IPS-NIHi11 (cell line): ENCODE data around the gene CAPS.
A peak's percentile ranks its signal among the peaks of the same experiment; 100 is the strongest.

Experiments
- DNase-seq: peaks from one replicate; pipeline ENCODE4 v3.0.0; 2012; ENCODE audit warnings: mixed read lengths, low spot score

Gene CAPS

DNA sequence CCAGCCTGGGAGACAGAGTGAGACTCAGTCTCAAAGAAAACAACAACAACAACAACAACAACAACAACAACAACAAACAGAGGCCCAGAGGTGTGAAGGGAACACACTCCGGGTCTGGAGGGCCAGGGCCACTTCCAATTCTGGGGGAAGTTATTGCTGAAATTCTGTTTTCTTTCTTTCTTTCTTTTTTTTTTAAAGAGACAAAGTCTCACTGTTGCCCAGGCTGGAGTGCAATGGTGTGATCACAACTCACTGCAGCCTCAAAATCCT, 3.5 kb upstream of the CAPS start:
- DNase-seq: no peak

DNA sequence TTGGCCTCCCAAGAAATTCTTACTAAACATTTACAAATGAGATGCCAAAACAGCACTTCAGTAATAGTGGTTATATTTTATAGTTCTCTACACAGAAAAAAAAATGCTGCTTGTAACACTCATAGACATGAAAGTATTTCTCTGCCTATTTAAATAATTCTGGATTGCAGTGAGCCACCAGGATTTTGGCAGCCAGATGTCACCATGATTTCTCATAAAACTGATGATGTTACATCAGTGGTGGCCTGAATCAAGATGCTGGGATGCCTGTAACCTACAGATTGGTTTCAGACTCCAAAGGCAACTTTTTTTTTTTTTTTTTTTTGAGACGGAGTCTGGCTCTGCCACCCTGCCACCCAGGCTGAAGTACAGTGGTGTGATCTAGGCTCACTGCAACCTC, 2.7 kb upstream of the CAPS start:
- no peak for DNase-seq

- no peak for DNase-seq
Measured at GRCh38 chr19:5914358-5914774, 312 bp downstream of the CAPS start.

GRCh38 chr19:5914946-5915781, 1.1 kb downstream of the CAPS start:
- peak; percentile 54 for DNase-seq

DNA sequence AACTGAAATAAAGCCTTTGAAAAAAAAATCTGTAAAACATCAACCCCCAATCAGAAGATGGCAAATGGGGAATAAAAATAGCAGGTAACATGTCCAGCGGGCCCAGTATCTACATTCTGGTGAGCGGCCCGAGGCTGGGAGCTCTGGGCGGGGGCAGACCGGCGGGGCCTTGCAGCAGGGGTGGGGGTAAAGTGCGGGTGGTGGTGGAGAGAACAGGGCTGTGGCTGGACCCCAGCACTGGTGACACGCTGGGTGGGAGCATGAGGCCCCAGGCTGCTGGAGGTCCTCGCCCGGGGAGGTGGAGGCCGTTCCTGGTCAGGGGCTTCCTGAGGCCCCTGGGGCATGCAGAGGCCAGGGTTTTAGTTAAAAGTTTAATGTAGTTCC, 1.7 kb downstream of the CAPS start:
- no peak for DNase-seq

DNA sequence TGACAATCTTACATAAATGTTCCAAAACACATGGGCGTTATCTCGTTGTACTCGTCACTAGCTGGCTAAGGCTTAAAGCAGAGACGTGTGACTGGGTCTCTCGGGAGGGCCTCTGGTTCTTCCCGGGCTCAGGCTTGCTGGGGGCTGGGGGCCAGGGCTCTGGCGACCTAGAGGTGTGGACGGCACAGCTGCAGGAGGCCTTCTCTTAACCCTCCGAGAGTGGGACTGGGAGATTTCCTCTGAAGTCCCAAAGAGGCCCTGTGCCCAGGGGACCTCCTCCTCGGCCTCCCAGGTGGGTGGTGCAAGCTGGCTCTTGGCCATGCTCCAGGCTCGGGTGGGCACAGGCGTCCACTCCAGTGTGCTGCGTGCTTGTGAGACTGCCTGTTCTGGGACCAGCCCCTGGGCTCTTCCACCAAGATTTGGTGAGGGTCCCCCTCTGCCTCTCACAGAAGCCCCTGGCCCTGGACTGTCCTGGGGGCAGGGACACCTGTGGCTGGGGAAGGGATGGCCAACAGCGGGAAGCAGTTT, 2.2 kb downstream of the CAPS start:
- no peak for DNase-seq

DNA sequence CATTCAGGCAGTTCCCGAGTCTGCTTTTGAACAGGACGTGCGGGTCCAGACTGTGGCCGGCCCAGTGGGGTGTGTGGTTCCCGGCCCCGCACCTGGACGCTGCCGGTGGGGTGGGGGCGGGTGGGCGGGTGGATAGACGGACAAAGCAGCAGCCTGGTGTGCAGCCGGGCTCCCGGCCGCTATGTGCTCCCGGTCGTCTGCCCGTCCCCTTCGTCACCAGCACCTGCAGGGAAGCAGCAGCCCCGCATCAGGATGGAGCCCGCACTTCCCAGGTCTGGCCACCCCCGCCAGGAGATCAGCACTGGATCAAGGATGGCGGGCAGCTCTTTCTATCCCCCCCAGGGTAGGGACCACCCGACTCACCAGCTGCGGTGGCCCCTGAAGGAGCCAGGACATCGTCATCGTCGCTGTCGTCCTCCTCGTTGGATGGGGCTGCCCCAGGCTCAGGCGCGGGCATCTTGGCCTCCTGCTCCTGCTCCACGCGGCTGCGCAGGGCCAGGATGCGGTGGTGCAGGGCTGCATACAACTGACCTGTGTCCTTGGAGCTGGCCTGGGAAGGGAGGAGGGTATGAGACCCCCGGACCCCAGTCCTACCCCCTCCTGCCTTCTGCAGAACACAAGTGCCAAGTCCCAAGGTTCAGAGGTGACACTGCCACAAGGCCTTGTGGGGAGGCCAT, 3.5 kb downstream of the CAPS start:
- no peak for DNase-seq

DNA sequence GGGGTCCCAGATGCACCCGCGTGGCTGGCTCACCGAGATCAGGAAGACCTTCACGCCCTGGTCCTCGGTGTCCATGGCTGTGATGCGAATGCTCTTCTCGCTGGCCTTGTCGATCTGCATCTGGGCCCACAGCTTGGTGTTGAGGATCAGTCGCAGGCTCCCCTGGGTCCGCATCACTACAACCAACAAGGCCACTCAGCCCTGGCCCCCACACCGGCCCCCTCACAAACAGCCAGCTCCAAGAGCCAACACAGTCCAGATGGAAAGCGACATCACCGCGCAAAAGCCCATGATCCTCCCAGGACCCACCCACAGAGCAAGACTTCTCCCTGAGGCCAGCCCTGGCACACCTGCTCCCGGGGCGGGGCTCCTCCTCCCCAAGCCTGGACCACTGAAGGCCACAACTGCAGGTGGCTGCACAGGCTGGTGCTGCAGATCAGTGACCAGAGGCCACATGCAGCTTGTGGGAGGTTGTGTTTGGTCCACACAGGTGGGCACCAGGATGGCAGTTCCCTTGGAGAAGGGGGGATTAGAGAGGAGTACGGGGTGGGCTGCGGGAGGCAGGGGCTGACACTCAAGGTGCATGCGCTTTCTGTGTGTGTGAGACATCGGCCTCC, 4.5 kb downstream of the CAPS start:
- no peak for DNase-seq

DNA sequence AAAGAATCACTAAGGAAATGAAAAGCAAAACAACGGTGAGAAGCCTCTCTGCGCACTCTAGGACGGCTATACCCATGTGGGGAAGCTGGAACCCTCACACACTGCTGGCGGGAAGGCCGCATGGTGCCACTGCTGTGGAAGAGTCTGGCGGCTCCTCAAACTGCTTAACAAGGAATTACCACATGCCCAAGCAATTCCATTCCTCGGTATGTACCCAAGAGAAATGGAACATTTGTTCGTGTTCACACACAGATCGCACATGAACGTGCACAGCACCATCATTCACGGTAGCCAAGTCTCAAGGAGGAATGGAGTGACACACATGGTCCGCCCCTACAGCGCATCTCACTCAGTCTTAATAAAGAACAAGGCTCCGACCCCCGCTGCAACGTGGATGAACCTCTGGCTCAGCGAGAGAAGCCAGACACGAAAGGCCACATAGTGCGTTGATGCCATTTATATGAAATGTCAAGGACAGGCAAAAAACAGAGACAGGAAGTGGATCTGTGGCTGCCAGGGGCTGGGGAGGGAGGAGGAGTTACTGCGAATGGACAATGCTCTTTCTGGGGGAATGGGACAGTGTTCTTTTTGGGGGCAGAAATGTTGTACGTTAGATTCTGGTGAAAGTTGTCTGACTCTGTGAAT, 7.6 kb downstream of the CAPS start:
- DNase-seq: no peak

DNA sequence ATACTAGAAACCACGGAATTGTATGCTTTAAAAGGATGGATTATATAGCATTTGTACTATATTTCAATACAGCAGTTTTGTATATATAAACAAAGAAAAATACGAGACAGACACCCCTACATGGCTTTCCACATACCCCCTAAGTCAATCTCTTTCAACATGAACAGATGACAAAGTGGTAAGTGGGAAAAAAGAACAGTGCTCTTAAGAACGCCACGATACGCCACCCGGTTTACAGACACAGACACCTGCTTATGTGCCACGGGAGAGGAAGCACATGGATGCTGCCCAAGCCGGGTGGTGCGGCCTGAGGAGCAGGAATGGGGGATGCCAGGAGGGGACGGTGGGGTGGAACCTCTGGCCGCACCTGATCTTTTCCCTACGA, 8.1 kb downstream of the CAPS start:
- no peak for DNase-seq

DNA sequence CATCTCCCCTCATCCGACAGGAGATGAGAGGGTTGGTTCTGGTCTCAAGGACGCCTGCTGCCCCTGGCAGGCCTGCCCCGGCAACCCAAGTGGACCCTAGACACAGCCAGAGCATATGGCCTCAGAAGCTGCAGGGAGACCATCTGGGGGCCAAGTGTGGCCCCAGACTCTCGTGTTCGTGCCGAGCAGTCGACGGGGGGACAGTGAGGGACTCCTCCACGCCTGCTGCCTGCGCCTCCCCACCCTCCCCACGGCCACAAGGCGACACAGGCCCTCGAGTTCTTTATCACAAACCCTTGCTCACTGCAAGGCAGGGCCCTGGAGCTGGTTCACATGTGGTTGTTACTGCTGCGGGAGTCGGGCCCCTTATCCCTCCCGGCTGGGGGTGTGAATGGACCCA, 9.3 kb downstream of the CAPS start:
- no peak for DNase-seq

DNA sequence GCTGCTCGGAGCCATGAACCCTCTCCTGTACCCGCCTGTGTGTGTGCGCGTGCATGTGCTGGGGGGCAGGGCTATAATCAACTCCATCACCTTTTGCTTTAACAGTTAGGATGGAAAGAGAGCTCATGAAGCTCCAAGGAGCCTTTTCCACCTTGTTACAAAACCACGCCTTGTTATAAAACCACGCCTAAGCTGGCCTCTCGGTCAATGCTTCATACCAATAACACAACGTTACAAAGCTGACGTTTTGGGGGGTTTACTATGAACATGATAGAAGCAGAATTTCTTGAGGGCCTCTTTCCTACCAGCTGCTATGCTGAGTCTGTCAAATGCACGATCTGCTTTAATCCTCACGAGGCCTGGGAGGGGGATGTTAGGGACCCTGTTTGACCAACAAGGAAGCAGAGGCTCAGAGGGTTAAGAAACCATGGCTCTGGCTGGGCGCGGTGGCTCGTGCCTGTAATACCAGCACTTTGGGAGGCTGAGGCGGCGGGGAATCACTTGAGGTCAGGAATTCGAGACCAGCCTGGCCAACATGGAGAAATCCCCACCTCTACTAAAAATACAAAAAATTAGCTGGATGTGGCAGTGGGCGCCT, 11.9 kb downstream of the CAPS start:
- DNase-seq: no peak

- DNase-seq: no peak
Measured at GRCh38 chr19:5926641-5927440, 12.8 kb downstream of the CAPS start.

- DNase-seq: no peak
Measured at GRCh38 chr19:5927441-5927821, 13.4 kb downstream of the CAPS start.

DNA sequence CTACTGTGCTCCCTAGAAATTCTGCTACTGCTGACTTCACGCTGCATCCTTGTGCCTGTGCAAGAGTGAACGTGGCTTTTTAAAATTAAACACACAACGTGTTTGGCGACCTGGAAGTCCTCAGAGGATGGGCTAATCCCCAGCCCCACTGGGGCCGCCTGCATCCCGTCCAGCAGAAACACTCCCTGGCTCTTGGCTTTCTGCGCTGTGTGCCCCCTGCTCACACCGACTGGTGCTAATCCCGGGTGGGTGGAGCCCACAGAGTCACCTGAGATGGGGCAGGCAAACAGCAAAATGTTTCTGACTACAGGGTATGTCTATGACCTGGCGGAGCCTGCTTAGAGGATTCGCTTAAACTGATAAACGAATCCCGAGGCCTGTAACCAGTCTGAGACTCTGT, 15.1 kb downstream of the CAPS start:
- no peak for DNase-seq

DNA sequence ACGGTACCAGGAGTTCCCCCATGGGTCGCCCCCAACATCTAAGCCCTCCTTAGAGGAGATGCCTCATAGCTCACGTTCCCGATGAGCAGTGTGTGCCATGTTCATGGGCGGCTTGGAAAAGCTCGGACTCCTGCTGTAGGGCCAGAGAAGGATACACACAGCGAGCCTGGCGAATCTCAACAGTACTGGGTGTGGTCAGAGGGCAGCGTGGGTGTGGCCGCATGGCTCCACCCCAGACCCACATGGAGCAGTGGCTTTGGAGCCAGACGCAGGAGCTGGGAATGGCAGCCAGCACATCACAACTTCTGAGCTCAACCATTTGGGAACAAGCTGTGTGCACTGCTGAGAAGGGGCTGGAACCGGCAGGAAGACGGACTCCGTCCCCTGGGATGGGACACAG, 15.6 kb downstream of the CAPS start:
- no peak for DNase-seq

GRCh38 chr19:5931251-5931650, 17.2 kb downstream of the CAPS start:
- DNase-seq: no peak

- no peak for DNase-seq
Measured at GRCh38 chr19:5932146-5932545, 18.1 kb downstream of the CAPS start.

DNA sequence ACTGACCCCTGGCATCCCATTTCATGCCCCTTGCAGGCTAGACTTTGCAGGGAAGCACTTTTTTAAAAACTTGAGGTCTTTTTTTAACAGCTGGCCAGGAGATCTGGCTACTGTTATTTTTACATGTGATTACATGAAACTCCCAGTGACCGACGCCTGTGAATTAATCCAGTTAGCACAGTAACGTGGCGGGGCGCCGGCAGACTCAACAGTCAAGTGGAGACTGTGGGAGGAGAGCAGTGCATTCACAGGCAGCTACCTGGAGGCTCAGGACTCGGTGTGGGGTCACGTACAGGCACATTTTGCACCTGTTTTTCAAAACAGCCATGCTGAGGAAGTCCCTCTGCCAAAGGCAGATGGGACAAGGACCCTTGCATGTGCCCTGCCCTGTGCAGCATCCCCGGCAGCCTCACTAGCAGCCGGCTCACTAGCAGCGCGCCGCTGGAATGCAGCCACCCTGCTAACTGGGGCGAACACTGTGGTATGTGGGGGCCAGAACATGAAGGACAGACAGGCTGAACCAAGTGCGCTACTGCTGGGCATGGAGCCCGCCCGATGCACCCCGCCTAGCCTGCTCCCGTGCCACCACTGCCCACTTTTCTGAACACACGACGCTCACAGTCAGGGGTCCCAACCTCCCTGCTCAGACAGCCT, 18.7 kb downstream of the CAPS start:
- no peak for DNase-seq

DNA sequence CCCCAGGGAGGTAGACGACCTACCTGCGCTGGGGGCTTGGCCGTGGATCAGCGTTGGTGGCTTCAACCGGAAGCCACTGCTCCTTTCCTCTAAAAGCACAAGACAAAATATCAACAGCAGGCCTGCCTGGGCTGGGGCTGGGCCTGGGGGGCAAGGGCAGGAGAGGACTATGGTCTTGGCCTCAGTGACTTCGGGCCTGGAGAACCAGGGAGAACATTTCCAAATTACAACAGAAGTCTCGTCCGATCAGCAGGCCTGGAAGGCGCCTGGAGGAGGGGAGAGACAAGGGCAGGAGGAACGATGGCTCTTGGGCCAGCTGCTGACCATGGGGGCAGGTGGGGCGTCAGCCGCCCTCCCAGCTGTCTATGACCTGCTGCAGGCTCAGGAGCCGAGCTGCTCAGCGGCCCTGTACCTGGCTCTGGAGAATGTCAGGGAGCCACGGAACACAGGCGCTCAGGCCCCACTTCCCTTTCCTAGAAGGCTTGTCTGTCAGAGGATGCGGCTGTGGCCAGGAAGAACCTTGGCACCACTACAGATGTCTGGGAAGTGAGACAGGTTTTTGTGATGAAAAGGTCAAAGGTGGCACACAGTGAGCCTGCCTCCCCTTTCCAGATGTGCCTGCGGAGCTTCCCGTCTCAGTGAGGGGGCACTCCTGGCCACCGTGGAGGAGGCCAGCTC, 19.5 kb downstream of the CAPS start:
- DNase-seq: no peak

GRCh38 chr19:5934069-5934401, 20.0 kb downstream of the CAPS start:
- no peak for DNase-seq
